Measurements from ENCODE around the gene USP32. TPM values are rescaled to one million over a fixed set of nuclear protein-coding genes. Genes with fewer than 3 reads are reported as not detected.
"Not testable (repeated sequence)": the region's sequence is repeated elsewhere in the genome, so short reads cannot be mapped to it uniquely, and the experiment has no call there.

The USP32 gene
- polyA plus RNA-seq, 10 donors, result 20.6 to 25.7 (median 23.6) TPM

DNA sequence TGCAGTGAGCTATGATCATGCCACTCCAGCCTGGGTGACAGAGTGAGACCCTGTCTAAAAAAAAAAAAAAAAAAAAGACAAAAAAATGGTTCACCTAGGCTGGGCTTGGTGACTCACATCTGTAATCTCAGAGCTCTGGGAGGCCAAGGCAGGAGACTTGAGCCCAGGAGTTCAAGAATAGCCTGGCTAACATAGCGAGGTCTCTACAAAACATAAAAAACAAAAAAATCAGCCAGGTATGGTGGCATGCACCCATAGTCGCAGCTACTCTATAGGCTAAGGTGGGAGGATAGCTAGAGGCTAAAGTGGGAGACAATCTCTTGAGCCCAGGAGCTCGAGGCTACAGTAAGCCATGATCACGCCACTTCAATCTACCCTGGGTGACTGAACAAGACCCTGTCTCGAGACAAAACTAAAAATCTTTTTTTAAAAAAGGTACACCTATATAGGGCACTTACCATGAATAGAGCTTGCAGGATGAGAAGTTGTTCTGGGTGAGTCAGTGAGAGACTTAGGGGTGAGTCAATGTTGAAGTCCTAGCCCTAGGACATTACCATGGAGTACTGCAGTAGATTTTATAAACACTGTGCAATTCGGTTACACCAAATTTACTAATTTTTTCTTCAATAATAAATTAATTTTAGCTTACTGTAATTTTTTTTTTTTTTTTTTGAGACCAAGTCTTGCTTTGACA, 19.0 kb downstream of the USP32 start:
- no peak for DNase-seq

DNA sequence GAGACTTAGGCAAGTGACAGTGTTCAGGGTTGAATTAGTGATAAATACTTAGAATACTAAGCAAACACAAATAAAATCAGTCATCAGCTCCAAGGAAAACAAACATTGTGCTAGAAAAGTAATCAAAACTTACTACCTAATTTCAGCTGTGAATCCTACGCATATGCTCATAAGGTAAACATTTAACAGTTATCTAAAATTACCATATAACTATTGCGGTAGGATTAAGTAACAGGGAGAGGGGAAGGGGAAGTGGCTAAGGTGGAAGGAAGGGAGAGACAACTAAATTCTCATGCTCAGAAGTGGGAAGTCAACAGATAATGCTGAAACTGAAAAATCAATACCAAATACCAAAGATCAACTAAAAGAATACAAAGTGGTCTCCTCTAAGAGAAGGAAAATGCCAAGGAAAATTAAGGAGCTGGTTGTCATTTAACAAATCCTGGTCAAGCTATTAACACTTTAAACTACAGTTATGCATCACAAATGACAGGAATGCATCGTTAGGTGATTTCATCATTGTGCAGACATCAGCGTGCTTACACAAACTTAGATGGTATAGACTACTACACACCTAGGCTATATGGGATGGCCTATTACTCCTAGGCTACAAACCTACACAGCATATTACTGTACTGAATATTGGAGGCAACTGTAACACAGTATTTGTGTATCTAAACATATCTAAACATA, 20.0 kb downstream of the USP32 start:
- no peak for DNase-seq

DNA sequence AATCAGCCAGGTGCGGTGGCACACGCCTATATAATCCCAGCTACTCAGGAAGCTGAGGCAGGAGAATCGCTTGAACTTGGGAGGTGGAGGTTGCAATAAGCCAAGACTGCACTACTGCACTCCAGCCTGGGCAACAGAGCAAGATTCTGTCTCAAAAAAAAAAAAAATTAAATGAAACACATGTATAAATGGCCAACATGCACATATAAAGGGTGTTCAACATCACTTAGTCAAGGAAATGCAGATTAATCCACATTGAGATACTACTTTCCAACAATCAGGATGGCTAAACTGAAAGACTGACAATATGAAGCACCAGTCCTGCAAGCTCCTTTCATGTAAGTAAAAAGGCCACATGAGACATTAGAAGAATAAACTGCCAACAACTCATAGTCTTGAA, 20.5 kb downstream of the USP32 start:
- DNase-seq, result no peak

DNA sequence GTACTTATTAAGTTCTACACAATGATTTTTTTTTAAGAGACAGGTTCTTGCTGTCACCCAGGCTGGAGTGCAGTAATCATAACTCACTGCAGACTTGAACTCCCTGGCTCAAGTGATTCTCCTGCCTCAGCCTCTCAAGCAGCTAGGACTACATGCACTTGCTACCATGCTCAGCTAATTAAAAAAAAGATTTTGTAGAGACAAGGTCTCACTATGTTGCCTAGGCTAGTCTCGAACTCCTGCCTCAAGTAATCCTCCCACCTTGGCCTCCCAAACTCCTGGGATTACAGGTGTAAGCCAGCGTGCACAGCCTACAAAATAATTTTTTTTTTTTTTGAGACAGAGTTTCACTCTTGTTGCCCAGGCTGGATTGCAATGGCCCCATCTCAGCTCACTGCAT, 22.2 kb downstream of the USP32 start:
- no peak for DNase-seq

DNA sequence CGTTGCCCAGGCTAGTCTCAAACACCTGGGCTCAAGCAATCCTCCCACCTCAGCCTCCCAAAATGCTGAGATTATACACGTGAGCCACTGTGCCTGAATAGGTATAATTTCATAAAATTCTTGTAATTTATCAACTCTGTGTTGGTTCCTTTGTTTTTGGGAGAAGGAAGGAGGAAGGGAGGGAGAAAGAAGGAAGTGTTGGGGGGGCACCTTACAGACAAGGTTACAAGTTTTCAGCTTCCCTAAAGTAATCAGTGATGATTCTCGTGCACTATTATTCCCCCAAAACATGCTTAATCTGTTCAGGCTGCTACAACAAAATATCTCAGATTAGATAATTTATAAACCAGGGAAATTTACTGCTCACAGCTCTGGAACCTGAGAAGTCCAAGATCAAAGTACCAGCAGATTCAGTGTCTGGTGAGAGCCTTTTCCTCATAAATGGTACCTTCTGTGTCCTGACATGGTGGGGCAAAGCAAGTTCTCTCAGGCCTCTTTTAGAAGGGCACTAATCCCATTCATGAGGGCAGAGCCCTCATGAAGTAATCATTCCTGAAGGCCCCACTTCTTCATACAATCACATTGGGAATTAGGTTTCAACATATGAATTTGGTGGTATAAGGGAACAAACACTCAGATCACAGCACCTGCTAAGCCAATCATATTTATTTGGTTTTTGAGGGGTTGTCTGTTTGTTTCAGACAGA, 28.1 kb downstream of the USP32 start:
- DNase-seq, result no peak

DNA sequence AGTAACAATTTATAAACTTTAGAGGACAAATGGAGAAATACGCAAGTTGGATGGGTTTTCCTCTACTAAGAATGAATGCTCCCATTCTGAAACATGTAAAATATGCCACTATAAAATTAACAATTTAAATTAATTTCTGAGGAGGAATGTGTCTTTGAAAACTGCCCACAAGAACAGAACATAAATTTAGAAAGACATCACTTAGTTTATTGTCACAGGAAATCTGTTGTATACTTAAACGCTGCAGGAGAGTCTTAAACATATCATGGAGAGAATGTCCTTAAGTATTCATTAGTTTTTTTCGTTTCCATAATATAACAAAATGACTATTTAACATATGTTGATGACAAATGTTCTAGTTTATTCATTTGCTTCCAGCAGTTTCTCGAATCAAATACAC, 29.6 kb downstream of the USP32 start:
- DNase-seq, result no peak

DNA sequence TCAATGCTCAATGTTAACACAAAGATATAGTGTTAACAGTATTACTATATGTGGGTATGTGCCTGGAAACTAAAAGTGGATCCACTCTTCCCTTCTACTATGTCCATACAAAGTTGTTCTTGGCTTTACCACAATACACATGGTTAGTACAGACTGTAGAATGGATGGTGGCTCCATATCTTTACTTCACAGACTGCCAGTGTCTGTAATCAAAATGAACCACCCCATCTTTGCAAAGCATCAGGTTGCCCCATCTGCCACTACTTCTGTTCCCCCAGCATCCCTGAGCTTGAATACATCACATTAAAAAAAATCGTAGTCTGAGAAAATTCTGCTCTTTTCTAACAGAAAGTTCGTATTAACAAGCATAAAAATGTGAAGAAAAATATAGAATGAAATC, 30.0 kb downstream of the USP32 start:
- no peak for DNase-seq

DNA sequence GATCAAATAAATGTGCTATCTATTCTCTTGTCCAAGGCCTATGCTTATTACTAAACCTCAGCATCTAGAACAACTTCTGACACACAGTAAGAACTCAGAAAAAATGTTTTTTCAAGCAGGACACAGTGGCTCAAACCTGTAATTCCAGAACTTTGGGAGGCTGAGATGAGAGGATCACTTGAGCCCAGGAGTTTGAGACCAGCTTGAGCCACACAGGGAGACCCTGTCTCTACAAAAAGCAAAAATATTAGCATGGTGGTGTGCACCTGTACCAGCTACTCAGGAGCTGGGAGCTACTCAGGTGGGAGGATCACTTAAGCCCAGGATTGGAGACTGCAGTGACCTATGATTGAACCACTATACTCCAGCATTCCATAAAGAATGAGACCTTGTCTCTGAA, 32.5 kb downstream of the USP32 start:
- DNase-seq, result no peak

DNA sequence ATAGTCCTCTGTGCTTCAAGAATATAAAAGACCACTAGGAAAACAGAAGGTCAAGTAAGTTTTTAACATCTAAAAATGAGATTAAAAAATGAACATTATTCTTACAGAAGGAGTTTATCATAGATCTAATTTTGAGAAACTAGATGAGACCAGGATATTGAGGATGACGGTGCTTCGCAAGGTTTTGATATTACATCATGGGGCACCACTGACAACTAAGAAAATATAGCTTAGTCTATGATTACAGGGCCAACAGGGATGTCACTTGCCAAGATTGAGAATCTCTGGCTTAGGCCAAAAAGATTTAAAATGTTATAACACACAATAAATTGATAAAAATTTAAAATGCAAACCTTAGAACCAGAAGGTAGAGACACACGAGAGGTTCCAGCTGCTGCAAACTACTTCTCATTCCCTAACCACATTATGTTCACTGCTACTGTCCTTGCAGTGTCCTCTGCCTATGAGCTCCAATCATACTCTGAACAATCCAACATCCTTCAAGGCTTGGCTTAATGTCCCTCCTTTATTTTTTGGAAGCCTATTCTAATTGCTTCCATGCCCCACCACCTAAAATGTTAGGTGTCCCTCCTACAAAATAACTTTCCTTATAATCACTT, 33.2 kb downstream of the USP32 start:
- no peak for DNase-seq

DNA sequence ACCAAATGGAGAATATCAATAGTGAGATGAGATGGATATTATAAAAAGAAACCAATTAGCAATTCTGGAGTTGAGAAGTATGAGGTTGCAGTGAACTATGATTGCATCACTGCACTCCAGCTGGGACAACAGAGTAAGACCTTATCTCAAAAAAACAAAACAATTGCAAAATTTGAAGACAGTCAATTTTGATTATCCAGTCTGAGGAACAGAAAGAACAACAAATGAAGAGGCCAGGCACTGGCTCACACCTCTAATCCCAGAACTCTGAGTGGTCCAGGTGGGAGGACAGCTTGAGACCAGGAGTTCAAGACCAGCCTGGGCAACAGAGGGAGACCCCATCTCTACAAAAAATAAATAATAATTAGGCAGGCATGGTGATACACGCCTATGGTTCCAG, 35.0 kb downstream of the USP32 start:
- no peak for DNase-seq

DNA sequence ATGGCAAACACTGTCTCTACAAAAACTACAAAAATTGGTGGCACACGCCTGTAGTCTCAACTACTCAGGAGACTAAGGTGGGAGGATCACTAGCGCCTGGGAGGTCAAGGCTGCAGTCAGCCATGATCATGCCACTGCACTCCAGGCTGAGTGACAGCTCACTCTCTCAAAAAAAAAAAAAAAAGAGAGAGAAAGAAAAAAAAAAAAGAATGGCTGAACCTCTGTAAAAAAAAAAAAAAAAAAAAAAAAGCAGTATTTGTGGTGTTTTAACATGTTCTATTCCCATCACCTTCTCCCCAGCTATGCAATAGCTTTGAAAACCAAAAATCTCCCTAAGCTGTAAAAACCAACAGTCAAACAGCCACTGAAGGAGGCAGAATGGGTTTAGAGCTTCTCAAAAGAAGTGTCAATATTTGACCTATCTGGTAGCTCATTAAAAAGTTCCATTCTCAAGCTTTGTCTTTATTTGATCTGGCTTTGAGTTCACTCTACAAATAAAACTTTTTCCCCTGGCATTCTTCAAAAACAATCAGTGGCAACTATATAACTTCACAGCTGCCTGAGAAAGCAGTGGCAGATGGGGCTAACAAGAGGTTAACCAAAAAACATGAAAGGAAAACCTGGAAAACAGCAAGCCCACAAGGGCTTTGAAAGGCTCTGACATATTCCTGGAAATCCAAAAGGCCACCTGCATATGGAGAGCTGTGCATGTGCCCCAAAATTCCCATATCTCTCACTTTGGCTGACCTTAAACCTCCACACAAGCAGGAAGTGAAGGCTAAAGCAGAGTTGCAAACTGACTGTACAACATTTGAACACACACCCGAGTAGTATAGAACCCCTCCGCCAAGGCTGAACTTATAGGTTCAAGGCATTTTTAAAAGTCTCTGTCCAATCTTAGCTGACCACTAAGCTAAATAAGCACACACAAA, 36.0 kb downstream of the USP32 start:
- DNase-seq, result no peak

DNA sequence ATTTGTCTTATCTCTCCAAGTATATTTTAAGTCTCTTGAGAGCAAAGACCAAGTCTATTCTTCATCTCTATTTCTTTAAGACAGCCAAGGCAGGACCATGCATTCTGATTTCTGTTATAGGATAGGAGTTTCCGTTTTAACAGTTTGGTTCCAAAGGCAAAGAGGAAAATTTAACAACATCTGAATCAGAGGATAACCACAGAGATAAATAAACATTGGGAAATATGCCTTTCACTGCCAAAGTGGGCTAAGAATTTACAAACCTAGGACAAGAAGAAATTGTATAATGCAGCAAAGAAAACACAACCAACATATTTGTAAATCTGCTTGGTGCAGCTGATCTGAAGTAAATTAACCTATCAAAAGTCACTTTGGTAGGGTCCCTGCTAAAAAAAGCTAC, 37.7 kb downstream of the USP32 start:
- DNase-seq, result peak in 1 of 3 donors; percentile 26

DNA sequence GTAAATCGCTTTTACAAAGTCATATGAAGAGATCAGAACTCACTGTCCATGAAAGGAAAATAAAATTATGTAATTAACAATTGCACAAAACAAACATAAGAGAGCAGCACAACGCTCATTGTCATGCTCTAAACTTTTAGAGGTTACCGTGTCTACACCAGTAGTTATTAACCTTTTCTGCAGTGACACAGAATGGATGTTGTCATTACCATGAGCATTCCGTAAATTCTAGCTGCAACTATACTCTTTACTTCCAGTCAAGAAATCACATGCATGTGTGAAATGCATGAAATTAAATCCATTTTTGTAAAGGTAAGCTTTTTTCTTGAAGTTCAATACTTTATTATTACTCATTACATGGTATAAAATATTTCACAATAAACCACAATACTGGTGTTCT, 38.2 kb downstream of the USP32 start:
- DNase-seq, result no peak

DNA sequence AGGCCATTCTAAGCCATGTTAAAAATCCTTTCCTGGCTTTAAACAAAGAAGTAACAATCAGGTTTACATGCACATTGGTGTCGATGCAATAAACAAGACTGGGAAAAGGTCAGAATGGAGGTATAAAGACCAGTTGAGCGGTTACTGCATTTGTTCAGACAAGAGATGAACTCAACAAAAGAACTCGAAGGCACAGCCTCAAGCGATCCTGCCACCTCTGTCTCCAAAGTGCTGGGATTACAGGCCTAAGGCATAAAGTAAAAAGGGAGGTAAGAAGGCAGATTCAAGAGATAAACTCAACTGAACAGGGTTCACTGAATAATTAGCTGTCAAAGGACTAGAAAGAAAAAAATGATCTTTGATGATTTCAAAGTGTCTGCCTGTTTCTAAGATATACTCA, 39.4 kb downstream of the USP32 start:
- DNase-seq, result no peak

DNA sequence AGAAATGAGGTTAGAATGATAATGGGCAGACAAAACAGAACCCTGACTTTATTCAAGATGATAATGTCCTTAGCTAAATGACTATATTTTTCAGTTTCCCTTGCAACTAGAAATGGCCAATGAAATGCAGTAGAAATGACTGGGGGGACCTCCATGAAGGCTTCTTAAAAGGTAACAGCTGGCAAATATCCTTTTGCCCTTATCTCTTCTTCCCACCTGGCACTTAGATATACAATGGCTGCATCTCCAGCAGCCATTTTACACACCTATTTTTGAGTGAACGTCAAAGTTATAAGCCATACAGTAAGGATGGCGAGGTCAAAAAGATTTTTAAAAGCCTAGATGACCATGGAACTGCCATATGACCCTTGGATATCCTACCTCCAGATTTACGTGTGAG, 39.9 kb downstream of the USP32 start:
- DNase-seq, result no peak

DNA sequence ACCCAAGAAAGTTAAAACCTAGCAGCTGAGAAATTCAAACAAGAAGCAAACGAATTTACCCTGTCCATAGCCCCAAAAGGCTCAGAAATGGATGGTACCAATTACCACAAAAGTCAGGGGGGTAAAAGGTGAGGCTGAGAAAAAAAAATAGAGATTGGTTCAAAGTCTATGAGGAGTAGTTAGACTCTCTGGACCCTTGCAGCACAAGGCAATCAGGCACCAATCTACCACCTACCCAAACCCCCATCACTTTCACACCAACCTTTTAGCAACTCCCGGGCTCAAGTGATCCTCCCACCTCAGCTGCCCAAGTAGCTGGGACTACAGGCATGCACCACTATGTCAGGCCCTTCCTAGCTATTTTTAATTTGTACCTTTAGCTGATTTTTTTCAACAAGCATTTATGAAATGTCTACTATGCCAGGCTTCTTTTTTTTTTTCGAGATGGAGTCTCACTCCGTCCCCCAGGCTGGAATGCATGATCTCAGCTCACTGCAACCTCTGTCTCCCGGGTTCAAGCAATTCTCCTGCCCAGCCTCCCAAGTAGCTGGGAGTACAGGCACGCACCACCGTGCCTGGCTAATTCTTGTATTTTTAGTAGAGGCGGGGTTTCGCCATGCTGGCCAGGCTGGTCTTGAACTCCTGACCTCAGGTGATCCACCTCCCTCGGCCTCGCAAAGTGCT, 40.8 kb downstream of the USP32 start:
- DNase-seq, result no peak

DNA sequence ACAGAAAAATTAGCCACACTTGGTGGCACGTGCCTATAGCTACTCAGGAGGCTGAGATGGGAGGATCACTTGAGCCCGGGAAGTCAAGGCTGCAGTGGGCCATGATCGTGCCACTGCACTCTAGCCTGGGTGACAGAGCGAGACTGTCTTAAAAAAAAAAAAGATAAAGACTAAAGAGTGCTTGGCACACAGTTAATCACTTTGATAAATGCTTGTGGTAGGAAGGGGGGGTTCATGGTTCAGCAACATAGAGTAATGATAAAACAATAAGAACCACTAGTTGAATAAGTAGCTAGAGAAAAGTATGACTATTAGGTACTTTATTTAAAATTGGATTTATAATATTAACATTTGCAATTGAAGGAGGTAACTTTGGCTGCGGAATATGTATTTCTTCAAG, 43.3 kb downstream of the USP32 start:
- no peak for DNase-seq

DNA sequence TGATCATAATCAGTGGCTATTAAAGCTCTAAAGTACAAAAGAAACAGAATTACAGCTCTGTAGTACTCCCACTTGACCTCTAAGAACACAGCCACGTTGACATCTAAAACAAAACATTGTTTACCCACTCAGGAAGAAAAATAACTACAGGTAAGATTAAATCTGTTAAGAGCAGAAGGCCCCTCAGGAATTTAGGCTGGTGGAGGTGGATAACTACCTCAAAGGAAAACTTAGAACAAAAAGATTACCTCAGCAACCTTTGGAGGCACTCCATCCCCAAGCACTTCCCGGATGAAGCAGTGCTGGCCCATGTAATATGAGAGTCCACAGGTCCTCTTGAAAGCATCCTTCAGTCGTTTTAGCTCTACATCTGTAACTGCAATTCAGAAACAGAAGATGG, 46.7 kb downstream of the USP32 start:
- DNase-seq, result no peak

DNA sequence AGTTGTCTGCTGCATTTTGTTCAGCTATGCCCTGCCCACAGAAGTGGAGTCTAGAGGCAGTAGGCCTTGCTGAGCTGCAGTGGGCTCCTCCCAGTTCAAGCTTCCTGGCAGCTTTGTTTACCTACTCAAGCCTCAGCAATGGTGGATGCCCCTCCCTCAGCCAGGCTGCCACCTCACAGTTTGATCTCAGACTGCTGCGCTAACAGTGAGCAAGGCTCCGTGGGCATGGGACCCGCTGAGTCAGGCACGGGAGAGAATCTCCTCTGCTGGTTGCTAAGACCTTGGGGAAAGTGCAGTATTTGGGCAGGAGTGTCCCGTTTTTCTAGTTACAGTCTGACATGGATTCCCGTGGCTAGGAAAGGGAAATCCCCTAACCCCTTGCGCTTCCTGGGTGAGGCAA, 49.4 kb downstream of the USP32 start:
- DNase-seq, result not testable (repeated sequence)

DNA sequence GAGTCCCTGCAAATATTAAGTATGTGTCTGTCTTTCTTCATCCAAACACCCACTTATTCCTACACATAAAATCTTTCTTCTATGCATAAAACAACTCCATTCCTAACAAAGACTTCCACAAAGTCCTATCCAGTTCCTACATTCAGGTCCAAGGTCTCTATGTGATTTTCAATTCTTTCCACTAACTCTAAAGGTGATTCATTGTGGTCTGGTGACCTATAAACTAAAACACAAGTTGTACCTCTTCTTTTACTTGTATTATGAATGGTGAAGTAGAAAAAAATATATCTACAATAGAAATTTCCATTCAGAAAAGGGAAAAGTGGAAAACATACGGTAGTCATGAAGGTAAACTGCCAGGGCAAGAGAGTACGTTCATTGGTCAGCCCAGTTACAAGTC, 56.6 kb downstream of the USP32 start:
- no peak for DNase-seq

DNA sequence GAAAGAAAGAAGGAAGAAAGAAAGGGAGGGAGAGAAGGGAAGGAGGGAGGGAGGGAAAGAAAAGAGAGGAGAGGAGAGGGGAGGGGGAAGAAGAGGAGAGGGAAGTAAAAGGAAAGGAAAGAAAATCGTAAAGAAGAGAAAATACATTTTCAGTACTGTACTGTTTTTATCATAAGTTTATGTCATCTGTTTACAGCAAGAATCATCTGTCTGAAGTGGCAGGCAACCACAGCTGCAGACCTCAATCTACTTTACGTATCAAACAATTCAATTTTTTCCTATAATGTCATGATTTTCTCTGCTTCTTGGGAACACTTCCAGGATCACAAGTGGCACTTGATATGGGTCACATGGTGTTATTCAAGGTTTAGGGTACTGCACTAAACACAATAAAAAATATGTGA, 58.3 kb downstream of the USP32 start:
- peak in 1 of 3 donors; percentile 23 for DNase-seq

Measured in muscle of back (tissue), 11 donors.